Neutrophil (primary cell): Measurements from ENCODE around the gene ACVR1.

ENCODE experiments used
- H3K27ac ChIP-seq: fragments of 200-600 bp; sonication (generic); 2 replicates; pipeline ENCODE4 v1.5.1; 2016; ENCODE audit warnings: mild to moderate bottlenecking, moderate library complexity
- H3K27me3 ChIP-seq: fragments of 200-600 bp; sonication (generic); 2 replicates; pipeline ENCODE4 v1.6.0; 2016; ENCODE audit warnings: mild to moderate bottlenecking
- H3K36me3 ChIP-seq: fragments of 200-600 bp; sonication (generic); 2 replicates; pipeline ENCODE4 v1.5.1; 2017
- H3K4me1 ChIP-seq, 2 experiments: fragments of 200-600 bp in 1 of 2; sonication (generic) in 1 of 2; 1 replicate in 1 of 2; 2 replicates in 1 of 2; pipeline versions ENCODE4 v1.5.1 to v1.6.1; 2013 to 2016; ENCODE audit warnings: low read depth in 1 of 2, low read length in 1 of 2, mild to moderate bottlenecking in 1 of 2, moderate library complexity in 1 of 2; ENCODE audit not compliant: control insufficient read depth in 1 of 2, insufficient read depth in 1 of 2
- H3K4me3 ChIP-seq, 2 experiments: fragments of 200-600 bp in 1 of 2; sonication (generic) in 1 of 2; 1 replicate in 1 of 2; 2 replicates in 1 of 2; pipeline ENCODE4 v1.5.1; 2013 to 2016; ENCODE audit warnings: low read depth in 1 of 2, low read length in 1 of 2, mild to moderate bottlenecking in 1 of 2, moderate library complexity in 1 of 2
- H3K9me3 ChIP-seq: fragments of 200-600 bp; sonication (generic); 2 replicates; pipeline ENCODE4 v1.5.1; 2016
- TF ChIP-seq, protein P1 (sequence below): fragments of 200-600 bp; sonication (generic); IDR thresholded peaks from 2 replicates; pipeline ENCODE4 v1.5.1; 2016; ENCODE audit warnings: antibody characterized with exemption

Gene ACVR1

GRCh38 chr2:157806426-157807077 lies 69.6 kb downstream of the ACVR1 start:
- no peaks in the 10 kb centered on the region for H3K27me3 ChIP-seq
- H3K36me3 ChIP-seq, result no peaks in the 10 kb centered on the region
- H3K27ac ChIP-seq, result no peak overlapping the region
- no peak overlapping the region for H3K4me3 ChIP-seq
- TF ChIP-seq, protein P1, sequence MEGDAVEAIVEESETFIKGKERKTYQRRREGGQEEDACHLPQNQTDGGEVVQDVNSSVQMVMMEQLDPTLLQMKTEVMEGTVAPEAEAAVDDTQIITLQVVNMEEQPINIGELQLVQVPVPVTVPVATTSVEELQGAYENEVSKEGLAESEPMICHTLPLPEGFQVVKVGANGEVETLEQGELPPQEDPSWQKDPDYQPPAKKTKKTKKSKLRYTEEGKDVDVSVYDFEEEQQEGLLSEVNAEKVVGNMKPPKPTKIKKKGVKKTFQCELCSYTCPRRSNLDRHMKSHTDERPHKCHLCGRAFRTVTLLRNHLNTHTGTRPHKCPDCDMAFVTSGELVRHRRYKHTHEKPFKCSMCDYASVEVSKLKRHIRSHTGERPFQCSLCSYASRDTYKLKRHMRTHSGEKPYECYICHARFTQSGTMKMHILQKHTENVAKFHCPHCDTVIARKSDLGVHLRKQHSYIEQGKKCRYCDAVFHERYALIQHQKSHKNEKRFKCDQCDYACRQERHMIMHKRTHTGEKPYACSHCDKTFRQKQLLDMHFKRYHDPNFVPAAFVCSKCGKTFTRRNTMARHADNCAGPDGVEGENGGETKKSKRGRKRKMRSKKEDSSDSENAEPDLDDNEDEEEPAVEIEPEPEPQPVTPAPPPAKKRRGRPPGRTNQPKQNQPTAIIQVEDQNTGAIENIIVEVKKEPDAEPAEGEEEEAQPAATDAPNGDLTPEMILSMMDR, result no peak
- no peaks in the 10 kb centered on the region for H3K4me1 ChIP-seq
- H3K9me3 ChIP-seq, result no peaks in the 10 kb centered on the region

- Histone ChIP-seq H3K27ac (no peak overlapping the region), H3K4me3 (no peak overlapping the region), H3K4me1 (no peaks in the 10 kb centered on the region), H3K36me3 (no peaks in the 10 kb centered on the region), H3K27me3 (no peaks in the 10 kb centered on the region), H3K9me3 (no peaks in the 10 kb centered on the region)
- TF ChIP-seq, protein P1, result no peak
Measured at GRCh38 chr2:157805519-157805918, 70.6 kb downstream of the ACVR1 start.

- TF ChIP-seq, protein P1, result no peak
Measured at GRCh38 chr2:157804355-157804754, 71.8 kb downstream of the ACVR1 start.

GRCh38 chr2:157803952-157804351 lies 72.2 kb downstream of the ACVR1 start:
- TF ChIP-seq, protein P1, result no peak
- H3K4me3 ChIP-seq, result no peak overlapping the region

More at GRCh38 chr2:157804355-157804754, 71.8 kb downstream of the ACVR1 start:
- Histone ChIP-seq H3K4me3 (no peak overlapping the region), H3K36me3 (no peaks in the 10 kb centered on the region), H3K4me1 (no peaks in the 10 kb centered on the region), H3K9me3 (no peaks in the 10 kb centered on the region), H3K27me3 (no peaks in the 10 kb centered on the region), H3K27ac (no peak overlapping the region)

DNA sequence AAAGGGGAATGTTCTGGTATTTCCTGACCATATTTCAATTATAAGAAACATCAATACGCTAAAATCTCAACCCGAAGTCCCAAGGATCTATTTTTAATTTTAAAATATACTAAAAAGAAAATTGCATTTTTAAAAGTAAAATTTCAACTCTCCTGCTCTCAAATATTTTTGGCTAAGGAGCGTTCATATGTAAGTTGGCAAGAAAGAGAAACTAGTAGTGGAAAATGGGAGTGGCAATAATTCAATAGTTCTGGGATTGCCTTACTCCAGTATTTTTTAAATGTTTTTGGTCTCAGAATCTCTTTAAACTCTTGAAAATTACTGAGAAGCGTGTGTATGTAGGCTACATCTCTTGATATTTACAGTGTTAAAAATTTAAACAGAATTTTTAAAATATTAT lies 72.7 kb downstream of the ACVR1 start:
- TF ChIP-seq, protein P1, result no peak
- Histone ChIP-seq H3K36me3 (no peaks in the 10 kb centered on the region), H3K4me1 (no peaks in the 10 kb centered on the region), H3K27me3 (no peaks in the 10 kb centered on the region), H3K4me3 (no peak overlapping the region), H3K9me3 (no peaks in the 10 kb centered on the region), H3K27ac (no peak overlapping the region)

More at GRCh38 chr2:157803952-157804351, 72.2 kb downstream of the ACVR1 start:
- H3K4me1 ChIP-seq, result no peaks in the 10 kb centered on the region
- H3K27ac ChIP-seq, result no peak overlapping the region
- no peaks in the 10 kb centered on the region for H3K36me3 ChIP-seq
- no peaks in the 10 kb centered on the region for H3K27me3 ChIP-seq
- no peaks in the 10 kb centered on the region for H3K9me3 ChIP-seq
